Liver (tissue), 9 donors: ENCODE results near the gene MAP3K5. TPM values are rescaled to one million over a fixed set of nuclear protein-coding genes. Genes with fewer than 3 reads are reported as not detected.

Experiments used
- DNase-seq: peaks from one replicate; pipeline ENCODE4 v3.0.0-alpha.2; 2017; ENCODE audit warnings: low spot score
- H3K27ac ChIP-seq, 2 donors: one replicate each; pipeline ENCODE4 v1.7.0; 2013; ENCODE audit warnings: inconsistent platforms in 2 of 2, low read length in 2 of 2, control low read depth in 1 of 2, low read depth in 1 of 2, mild to moderate bottlenecking in 1 of 2
- H3K27me3 ChIP-seq, 4 donors: one replicate each; pipeline versions ENCODE4 v1.6.1 to v1.7.0; 2013; ENCODE audit warnings: low read length in 3 of 4, inconsistent platforms in 1 of 4, mild to moderate bottlenecking in 1 of 4, moderate library complexity in 1 of 4; ENCODE audit not compliant: control insufficient read depth in 4 of 4, insufficient read depth in 4 of 4
- H3K36me3 ChIP-seq, 4 donors: one replicate each; pipeline versions ENCODE4 v1.6.1 to v1.7.0; 2013; ENCODE audit warnings: low read length in 3 of 4, mild to moderate bottlenecking in 3 of 4, low read depth in 1 of 4, moderate library complexity in 1 of 4; ENCODE audit not compliant: control insufficient read depth in 4 of 4, insufficient read depth in 3 of 4
- H3K4me1 ChIP-seq, 4 donors: one replicate each; pipeline versions ENCODE4 v1.6.1 to v1.7.0; 2013; ENCODE audit warnings: low read length in 3 of 4, mild to moderate bottlenecking in 3 of 4, moderate library complexity in 1 of 4; ENCODE audit not compliant: control insufficient read depth in 4 of 4, insufficient read depth in 4 of 4
- H3K4me3 ChIP-seq, 3 donors: one replicate each; pipeline versions ENCODE4 v1.6.1 to v1.7.0; 2013; ENCODE audit warnings: low read length in 3 of 3, control low read depth in 1 of 3, low read depth in 1 of 3, mild to moderate bottlenecking in 1 of 3
- H3K9ac ChIP-seq, 2 donors: one replicate each; pipeline ENCODE4 v1.7.0; 2013; ENCODE audit warnings: low read length in 2 of 2, mild to moderate bottlenecking in 2 of 2, moderate library complexity in 2 of 2, control low read depth in 1 of 2, low read depth in 1 of 2
- H3K9me3 ChIP-seq, 4 donors: one replicate each; pipeline versions ENCODE4 v1.6.1 to v1.7.0; 2013; ENCODE audit warnings: low read length in 3 of 4; ENCODE audit not compliant: control insufficient read depth in 4 of 4
- EGR1 ChIP-seq, 2 donors: IDR thresholded peaks; 2 replicates each; pipeline ENCODE4 v1.6.1; 2016 to 2018; ENCODE audit warnings: antibody characterized with exemption in 2 of 2, low read depth in 2 of 2
- FOXA1 ChIP-seq: IDR thresholded peaks from 2 replicates; pipeline ENCODE4 v1.6.1; 2016; ENCODE audit warnings: antibody characterized with exemption
- FOXA2 ChIP-seq: IDR thresholded peaks from 2 replicates; pipeline ENCODE4 v1.6.1; 2016; ENCODE audit warnings: antibody characterized with exemption
- GABPA ChIP-seq, 2 donors: IDR thresholded peaks in 1 of 2; conservative IDR thresholded peaks in 1 of 2; 2 replicates each; pipeline ENCODE4 v1.6.1; 2016; ENCODE audit warnings: antibody characterized with exemption in 2 of 2, mild to moderate bottlenecking in 1 of 2, moderate library complexity in 1 of 2
- HNF4A ChIP-seq, 2 donors: conservative IDR thresholded peaks; 2 replicates each; pipeline ENCODE4 v1.6.1; 2016; ENCODE audit warnings: antibody characterized with exemption in 2 of 2, mild to moderate bottlenecking in 2 of 2
- HNF4G ChIP-seq: IDR thresholded peaks from 2 replicates; pipeline ENCODE4 v1.6.1; 2016; ENCODE audit warnings: antibody characterized with exemption
- NR2F2 ChIP-seq: IDR thresholded peaks from 2 replicates; pipeline ENCODE4 v1.6.1; 2016; ENCODE audit warnings: antibody characterized with exemption
- RAD21 ChIP-seq, 2 donors: IDR thresholded peaks; 2 replicates each; pipeline ENCODE4 v1.6.1; 2016; ENCODE audit warnings: antibody characterized with exemption in 2 of 2, mild to moderate bottlenecking in 2 of 2
- RXRA ChIP-seq, 2 donors: IDR thresholded peaks; 2 replicates each; pipeline ENCODE4 v1.6.1; 2017 to 2018; ENCODE audit warnings: antibody characterized with exemption in 2 of 2, mild to moderate bottlenecking in 1 of 2
- SP1 ChIP-seq: IDR thresholded peaks from 2 replicates; pipeline ENCODE4 v1.6.1; 2018; ENCODE audit warnings: antibody characterized with exemption, mild to moderate bottlenecking
- TAF1 ChIP-seq: conservative IDR thresholded peaks from 2 replicates; pipeline ENCODE4 v1.6.1; 2016; ENCODE audit warnings: antibody characterized with exemption, mild to moderate bottlenecking
- YY1 ChIP-seq: IDR thresholded peaks from 2 replicates; pipeline ENCODE4 v1.6.1; 2016; ENCODE audit warnings: antibody characterized with exemption, mild to moderate bottlenecking
- WGBS: extraction: QIAGEN DNeasy Blood & Tissue Kit; methylation state at CpG from one replicate; pipeline ENCODE4 v1.1.7; 2013; 5-methylcytosine and 5-hydroxymethylcytosine counted together
- polyA plus RNA-seq, 2 donors: library from polyadenylated mRNA; stranded (reverse) in 1 of 2; unstranded in 1 of 2; fragments of 200-250 nt in 1 of 2; fragments of >200 nt in 1 of 2; fragmentation: Nextera tagmentation in 1 of 2; extraction: Ambion mirVana in 1 of 2; gene quantifications; one replicate each; pipeline versions ENCODE4 v1.2.1 to v1.2.3, GENCODE V29; 2013 to 2015
- total RNA-seq, 2 donors: library from RNA; depleted of rRNA; stranded (reverse); fragments of >200 nt; gene quantifications; one replicate each; pipeline ENCODE4 v1.2.3, GENCODE V29; 2014
- TF ChIP-seq, protein P1 (sequence below): IDR thresholded peaks from 2 replicates; pipeline ENCODE4 v1.6.1; 2016; ENCODE audit warnings: antibody characterized with exemption
- TF ChIP-seq, protein P2 (sequence below): IDR thresholded peaks from 2 replicates; pipeline ENCODE4 v1.6.1; 2016; ENCODE audit warnings: antibody characterized with exemption
- TF ChIP-seq, protein P3 (sequence below): IDR thresholded peaks from 2 replicates; pipeline ENCODE4 v1.6.1; 2016; ENCODE audit warnings: antibody characterized with exemption
- TF ChIP-seq, protein P4 (sequence below): IDR thresholded peaks from 2 replicates; pipeline ENCODE4 v1.6.1; 2016; ENCODE audit warnings: antibody characterized with exemption, mild to moderate bottlenecking
- TF ChIP-seq, protein P5 (sequence below): fragments of 150-350 bp; IDR thresholded peaks from 2 replicates; pipeline ENCODE4 v1.5.1; 2017; ENCODE audit warnings: improper control_type of control experiment, low read depth, low read length; ENCODE audit not compliant: missing input control
- donor health status: healthy.
- donor health status: healthy.
- donor health status: healthy.
- donor health status: healthy.
- donor health status: healthy.

MAP3K5 gene
- total and polyA plus RNA-seq, 4 donors, result 2.9 to 18.0 (median 5.5) TPM

DNA sequence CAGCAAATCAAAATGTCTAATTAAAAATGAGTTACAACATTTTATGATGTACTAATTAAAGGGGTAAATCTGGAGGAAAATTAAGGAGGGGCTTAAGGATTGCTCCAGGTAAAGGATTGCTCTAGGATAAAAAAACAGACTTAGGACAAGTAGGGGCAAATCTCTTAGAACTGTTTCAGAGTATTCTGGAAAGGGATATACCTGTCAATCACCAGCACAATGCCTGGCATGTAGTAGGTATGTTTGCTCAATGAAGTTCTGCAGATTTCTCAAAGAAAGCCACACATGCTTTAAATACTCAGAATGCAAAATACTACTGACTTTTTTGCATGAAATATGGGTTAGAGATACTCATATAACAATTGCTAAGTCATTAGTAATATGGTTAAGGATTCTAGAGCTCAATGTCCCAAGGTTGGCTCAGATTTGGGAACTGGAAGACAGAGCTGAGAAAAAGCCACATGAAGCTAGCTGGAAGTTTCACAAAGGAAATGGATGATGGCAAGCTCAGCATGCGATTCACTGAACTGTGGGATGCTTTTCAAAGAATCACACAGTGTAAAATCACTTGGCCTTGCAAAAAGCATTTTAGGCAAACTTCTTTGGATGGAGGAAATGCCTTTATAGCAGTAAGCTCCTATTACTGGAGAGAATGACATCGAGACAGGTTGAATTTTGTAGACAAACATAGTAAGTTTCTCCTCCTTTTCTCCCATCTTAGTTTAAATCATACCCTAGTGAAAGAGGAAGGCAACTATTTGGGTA lies 72.8 kb downstream of the MAP3K5 start:
- 88% methylated on average over 2 of the region's 2 CpGs for WGBS
- no peak for DNase-seq
- H3K9ac ChIP-seq, result no peak overlapping the region
- no peaks in the 10 kb centered on the region for H3K9me3 ChIP-seq
- H3K4me1 ChIP-seq, result no peaks in the 10 kb centered on the region
- no peaks in the 10 kb centered on the region for H3K36me3 ChIP-seq
- no peak for TF ChIP-seq GABPA (IDR thresholded peaks at IDR 0.05 in 1 of 2, conservative IDR thresholded peaks at IDR 0.05 in 1 of 2)
- TF ChIP-seq RAD21 (IDR thresholded peaks at IDR 0.05), result no peak
- TF ChIP-seq, protein P1, sequence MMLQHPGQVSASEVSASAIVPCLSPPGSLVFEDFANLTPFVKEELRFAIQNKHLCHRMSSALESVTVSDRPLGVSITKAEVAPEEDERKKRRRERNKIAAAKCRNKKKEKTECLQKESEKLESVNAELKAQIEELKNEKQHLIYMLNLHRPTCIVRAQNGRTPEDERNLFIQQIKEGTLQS, result no peak
- TF ChIP-seq, protein P2, sequence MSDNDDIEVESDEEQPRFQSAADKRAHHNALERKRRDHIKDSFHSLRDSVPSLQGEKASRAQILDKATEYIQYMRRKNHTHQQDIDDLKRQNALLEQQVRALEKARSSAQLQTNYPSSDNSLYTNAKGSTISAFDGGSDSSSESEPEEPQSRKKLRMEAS, result no peak
- TF ChIP-seq FOXA2, result no peak
- TF ChIP-seq EGR1 (IDR thresholded peaks at IDR 0.05; ENCODE audit: low read depth in 2 of 2), result no peak
- TF ChIP-seq, protein P3, sequence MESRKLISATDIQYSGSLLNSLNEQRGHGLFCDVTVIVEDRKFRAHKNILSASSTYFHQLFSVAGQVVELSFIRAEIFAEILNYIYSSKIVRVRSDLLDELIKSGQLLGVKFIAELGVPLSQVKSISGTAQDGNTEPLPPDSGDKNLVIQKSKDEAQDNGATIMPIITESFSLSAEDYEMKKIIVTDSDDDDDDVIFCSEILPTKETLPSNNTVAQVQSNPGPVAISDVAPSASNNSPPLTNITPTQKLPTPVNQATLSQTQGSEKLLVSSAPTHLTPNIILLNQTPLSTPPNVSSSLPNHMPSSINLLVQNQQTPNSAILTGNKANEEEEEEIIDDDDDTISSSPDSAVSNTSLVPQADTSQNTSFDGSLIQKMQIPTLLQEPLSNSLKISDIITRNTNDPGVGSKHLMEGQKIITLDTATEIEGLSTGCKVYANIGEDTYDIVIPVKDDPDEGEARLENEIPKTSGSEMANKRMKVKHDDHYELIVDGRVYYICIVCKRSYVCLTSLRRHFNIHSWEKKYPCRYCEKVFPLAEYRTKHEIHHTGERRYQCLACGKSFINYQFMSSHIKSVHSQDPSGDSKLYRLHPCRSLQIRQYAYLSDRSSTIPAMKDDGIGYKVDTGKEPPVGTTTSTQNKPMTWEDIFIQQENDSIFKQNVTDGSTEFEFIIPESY, result no peak
- TF ChIP-seq FOXA1, result no peak
- TF ChIP-seq NR2F2, result no peak
- no peak for TF ChIP-seq SP1
- TF ChIP-seq, protein P4, sequence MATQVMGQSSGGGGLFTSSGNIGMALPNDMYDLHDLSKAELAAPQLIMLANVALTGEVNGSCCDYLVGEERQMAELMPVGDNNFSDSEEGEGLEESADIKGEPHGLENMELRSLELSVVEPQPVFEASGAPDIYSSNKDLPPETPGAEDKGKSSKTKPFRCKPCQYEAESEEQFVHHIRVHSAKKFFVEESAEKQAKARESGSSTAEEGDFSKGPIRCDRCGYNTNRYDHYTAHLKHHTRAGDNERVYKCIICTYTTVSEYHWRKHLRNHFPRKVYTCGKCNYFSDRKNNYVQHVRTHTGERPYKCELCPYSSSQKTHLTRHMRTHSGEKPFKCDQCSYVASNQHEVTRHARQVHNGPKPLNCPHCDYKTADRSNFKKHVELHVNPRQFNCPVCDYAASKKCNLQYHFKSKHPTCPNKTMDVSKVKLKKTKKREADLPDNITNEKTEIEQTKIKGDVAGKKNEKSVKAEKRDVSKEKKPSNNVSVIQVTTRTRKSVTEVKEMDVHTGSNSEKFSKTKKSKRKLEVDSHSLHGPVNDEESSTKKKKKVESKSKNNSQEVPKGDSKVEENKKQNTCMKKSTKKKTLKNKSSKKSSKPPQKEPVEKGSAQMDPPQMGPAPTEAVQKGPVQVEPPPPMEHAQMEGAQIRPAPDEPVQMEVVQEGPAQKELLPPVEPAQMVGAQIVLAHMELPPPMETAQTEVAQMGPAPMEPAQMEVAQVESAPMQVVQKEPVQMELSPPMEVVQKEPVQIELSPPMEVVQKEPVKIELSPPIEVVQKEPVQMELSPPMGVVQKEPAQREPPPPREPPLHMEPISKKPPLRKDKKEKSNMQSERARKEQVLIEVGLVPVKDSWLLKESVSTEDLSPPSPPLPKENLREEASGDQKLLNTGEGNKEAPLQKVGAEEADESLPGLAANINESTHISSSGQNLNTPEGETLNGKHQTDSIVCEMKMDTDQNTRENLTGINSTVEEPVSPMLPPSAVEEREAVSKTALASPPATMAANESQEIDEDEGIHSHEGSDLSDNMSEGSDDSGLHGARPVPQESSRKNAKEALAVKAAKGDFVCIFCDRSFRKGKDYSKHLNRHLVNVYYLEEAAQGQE, result no peak
- TF ChIP-seq, protein P5, sequence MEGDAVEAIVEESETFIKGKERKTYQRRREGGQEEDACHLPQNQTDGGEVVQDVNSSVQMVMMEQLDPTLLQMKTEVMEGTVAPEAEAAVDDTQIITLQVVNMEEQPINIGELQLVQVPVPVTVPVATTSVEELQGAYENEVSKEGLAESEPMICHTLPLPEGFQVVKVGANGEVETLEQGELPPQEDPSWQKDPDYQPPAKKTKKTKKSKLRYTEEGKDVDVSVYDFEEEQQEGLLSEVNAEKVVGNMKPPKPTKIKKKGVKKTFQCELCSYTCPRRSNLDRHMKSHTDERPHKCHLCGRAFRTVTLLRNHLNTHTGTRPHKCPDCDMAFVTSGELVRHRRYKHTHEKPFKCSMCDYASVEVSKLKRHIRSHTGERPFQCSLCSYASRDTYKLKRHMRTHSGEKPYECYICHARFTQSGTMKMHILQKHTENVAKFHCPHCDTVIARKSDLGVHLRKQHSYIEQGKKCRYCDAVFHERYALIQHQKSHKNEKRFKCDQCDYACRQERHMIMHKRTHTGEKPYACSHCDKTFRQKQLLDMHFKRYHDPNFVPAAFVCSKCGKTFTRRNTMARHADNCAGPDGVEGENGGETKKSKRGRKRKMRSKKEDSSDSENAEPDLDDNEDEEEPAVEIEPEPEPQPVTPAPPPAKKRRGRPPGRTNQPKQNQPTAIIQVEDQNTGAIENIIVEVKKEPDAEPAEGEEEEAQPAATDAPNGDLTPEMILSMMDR, result no peak
- no peak for TF ChIP-seq HNF4A (conservative IDR thresholded peaks at IDR 0.05)
- no peak for TF ChIP-seq TAF1
- no peak for TF ChIP-seq YY1
- no peak for TF ChIP-seq HNF4G
- TF ChIP-seq RXRA (IDR thresholded peaks at IDR 0.05), result no peak
- H3K4me3 ChIP-seq, result no peak overlapping the region
- H3K27me3 ChIP-seq, result no peaks in the 10 kb centered on the region
- no peak overlapping the region for H3K27ac ChIP-seq
